Activated naive CD4-positive, alpha-beta T cell treated with anti-CD3 and anti-CD28 coated beads, Interleukin-2, amount 10 ng/mL, durations not matched to agents 7 days and 5 days (primary cell): ENCODE data around the gene P3H2.

Source experiments
- CTCF ChIA-PET: fragments of 350-600 bp; sonication (Branson Sonifier 250); formaldehyde crosslinking; loops from one replicate; lab custom pipeline; 2021; ENCODE audit warnings: antibody characterized with exemption; lab: Charles Lee
- DNase-seq: peaks from one replicate; pipeline ENCODE4 v3.0.0-alpha.2; 2020
- H3K27ac Mint-ChIP-seq: one replicate; pipeline ENCODE4 v1.8.0; 2021; ENCODE audit warnings: mild to moderate bottlenecking, moderate library complexity, mixed read lengths
- H3K27me3 Mint-ChIP-seq: one replicate; pipeline ENCODE4 v1.8.0; 2021; ENCODE audit warnings: mild to moderate bottlenecking, mixed read lengths
- H3K36me3 Mint-ChIP-seq: one replicate; pipeline ENCODE4 v1.8.0; 2021; ENCODE audit warnings: mixed read lengths
- H3K4me1 Mint-ChIP-seq: one replicate; pipeline ENCODE4 v1.8.0; 2021; ENCODE audit warnings: mixed read lengths
- H3K4me3 Mint-ChIP-seq: one replicate; pipeline ENCODE4 v1.8.0; 2021; ENCODE audit warnings: mild to moderate bottlenecking, moderate library complexity, mixed read lengths
- H3K9me3 Mint-ChIP-seq: one replicate; pipeline ENCODE4 v1.8.0; 2021; ENCODE audit warnings: mixed read lengths

The P3H2 gene

DNA sequence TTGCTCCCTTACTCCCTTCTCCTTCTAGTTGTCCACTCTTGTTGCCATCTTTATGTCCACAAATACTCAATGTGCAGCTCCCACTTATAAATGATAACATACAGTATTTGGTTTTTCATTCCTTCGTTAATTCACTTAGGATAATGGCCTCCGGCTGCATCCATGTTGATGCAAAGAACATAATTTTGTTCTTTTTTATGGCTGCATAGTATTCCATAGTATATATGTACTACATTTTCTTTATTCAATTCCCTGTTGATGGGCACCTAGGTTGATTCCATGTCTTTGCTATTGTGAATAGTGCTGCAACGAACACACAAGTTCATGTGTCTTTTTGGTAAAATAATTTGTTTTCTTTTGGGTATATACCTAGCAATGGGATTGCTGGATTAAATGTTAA is 21.3 kb upstream of the P3H2 start:
- H3K4me1 Mint-ChIP-seq, result no peaks in the 10 kb centered on the region
- CTCF ChIA-PET, result no interaction called here
- H3K9me3 Mint-ChIP-seq, result no peaks in the 10 kb centered on the region

DNA sequence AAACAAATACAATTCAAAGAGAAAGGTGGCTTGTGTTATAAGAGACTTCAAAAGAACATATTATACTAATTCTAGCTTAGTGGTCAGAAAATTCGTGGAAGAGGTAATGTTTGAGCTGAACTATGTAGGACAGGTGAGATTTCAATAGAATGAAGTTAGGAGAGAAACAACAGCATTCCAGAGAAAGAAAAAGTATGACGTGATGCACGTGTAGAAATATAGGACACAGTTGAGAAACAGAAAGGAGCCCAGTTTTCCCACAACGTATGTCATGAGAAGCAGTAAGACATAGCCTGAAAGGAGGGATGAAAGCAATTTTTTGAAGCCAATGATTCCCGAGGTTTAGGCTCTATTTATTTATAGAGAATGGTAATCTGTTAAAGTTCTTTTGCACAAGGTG is 18.7 kb upstream of the P3H2 start:
- CTCF ChIA-PET, result no interaction called here
- Mint-ChIP-seq H3K36me3 (no peaks in the 10 kb centered on the region), H3K9me3 (no peaks in the 10 kb centered on the region), H3K27me3 (peaks cover 3% of the 10 kb centered on the region), H3K4me1 (no peaks in the 10 kb centered on the region), H3K27ac (no peak overlapping the region), H3K4me3 (no peak overlapping the region)
- no peak for DNase-seq

More for the DNA sequence above, 21.3 kb upstream of the P3H2 start:
- Mint-ChIP-seq H3K27ac (no peak overlapping the region), H3K36me3 (no peaks in the 10 kb centered on the region), H3K4me3 (no peak overlapping the region), H3K27me3 (peaks cover 3% of the 10 kb centered on the region)
- DNase-seq, result no peak

DNA sequence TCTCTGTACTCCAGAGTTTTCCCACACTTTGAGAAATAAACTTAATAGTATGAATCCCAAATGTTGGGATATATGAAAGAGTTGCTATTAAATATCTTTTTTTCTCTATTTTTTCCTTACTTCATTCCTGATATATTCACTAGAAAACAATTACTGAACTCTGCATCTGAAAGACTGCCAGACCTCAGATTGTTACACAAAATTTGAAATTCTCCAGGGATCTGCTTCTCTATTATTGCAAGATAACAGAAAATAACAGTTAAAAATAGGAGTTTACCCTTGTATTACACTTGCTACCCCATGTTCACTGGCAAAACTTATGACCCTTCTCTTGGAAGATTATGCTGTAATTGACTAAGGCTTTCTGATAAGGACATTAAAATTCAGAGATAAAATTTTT is 11.7 kb upstream of the P3H2 start:
- Mint-ChIP-seq H3K27me3 (no peaks in the 10 kb centered on the region), H3K4me1 (no peaks in the 10 kb centered on the region), H3K36me3 (no peaks in the 10 kb centered on the region), H3K27ac (no peak overlapping the region), H3K9me3 (no peaks in the 10 kb centered on the region), H3K4me3 (no peak overlapping the region)
- DNase-seq, result no peak
- CTCF ChIA-PET, result no interaction called here

DNA sequence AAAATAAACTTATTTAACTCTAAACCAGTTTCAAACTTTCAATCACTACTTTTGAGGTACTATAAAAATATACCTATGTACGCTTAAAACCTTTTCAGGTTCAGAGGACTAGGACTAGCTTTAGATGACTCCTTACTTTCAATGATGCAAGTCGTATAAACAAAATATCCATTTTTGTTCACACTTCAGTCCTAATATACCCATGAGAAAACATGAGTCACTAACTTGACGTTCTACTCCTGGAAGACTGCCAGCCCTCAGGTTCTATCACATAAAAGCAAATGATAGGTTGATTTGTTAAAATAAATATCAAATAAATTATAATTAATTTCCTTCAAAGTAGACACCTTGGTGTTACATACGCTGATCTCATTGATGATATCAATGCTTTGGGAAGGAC is 10.6 kb upstream of the P3H2 start:
- Mint-ChIP-seq H3K27ac (no peak overlapping the region), H3K9me3 (no peaks in the 10 kb centered on the region), H3K36me3 (no peaks in the 10 kb centered on the region), H3K4me3 (no peak overlapping the region), H3K27me3 (no peaks in the 10 kb centered on the region), H3K4me1 (no peaks in the 10 kb centered on the region)
- CTCF ChIA-PET, result no interaction called here
- no peak for DNase-seq

DNA sequence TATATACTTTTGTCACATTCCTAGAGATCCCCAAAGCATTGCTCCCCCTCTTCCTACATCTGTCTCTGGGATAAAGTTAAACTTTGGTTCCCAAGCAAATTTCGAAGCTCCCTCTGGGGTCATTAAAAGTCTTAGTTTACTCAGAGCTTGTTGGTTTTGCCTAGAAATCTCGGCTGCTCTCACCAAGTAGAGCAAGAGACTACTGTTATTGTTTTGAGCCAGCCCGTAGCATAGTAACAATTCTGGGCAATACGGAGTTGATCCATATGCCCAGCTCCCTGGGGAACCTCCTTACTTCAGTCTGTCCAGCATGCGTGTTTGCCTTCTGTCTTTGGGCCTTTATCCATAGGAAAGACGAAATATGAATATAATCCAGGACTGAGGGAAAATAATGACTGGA is 10.0 kb upstream of the P3H2 start:
- no peak for DNase-seq
- no peaks in the 10 kb centered on the region for H3K4me1 Mint-ChIP-seq
- no peak overlapping the region for H3K27ac Mint-ChIP-seq
- CTCF ChIA-PET, result no interaction called here
- H3K27me3 Mint-ChIP-seq, result no peaks in the 10 kb centered on the region
- H3K4me3 Mint-ChIP-seq, result no peak overlapping the region
- H3K9me3 Mint-ChIP-seq, result no peaks in the 10 kb centered on the region
- no peaks in the 10 kb centered on the region for H3K36me3 Mint-ChIP-seq

DNA sequence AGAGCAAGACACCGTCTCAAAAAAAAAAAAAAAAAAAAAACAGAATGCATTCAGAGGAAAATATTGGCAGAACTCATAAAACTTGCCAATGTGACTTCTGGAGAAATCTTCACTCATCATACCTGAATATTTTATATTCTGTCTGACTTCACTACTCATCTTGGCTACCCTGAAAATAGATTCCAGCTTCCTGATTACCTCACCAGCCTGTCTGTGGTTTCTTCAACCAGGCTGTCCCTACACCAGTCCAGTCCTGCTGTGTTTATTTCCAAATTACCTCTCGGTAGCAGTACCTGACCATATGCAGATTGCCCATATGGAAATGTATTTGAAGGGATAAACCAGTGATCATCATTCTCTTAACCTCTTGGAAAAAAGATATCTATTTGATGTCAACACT is 9.3 kb upstream of the P3H2 start:
- DNase-seq, result no peak
- Mint-ChIP-seq H3K27ac (no peak overlapping the region), H3K27me3 (no peaks in the 10 kb centered on the region), H3K9me3 (no peaks in the 10 kb centered on the region), H3K4me3 (no peak overlapping the region), H3K36me3 (no peaks in the 10 kb centered on the region), H3K4me1 (no peaks in the 10 kb centered on the region)
- CTCF ChIA-PET, result no interaction called here

DNA sequence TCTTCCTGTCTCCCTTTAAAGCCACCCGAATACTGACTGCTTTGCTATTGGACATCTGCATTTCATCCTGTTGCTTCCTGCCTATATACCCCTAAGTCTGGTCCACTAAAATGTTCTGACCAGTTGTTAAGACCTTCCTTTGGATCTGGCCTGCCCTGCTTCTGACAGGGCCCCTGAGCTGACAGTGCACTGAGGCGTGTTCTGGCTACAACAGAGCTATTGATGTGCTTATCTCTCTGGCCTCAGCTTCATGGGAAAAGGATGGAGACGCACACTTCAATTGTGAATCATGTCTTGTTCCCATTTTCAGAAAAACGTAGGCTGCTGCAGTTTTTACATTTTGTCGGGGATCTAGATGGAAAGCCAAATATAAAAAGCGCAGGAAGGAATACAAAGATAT is 7.1 kb upstream of the P3H2 start:
- H3K9me3 Mint-ChIP-seq, result no peaks in the 10 kb centered on the region
- no peak for DNase-seq
- H3K27ac Mint-ChIP-seq, result no peak overlapping the region
- H3K4me1 Mint-ChIP-seq, result no peaks in the 10 kb centered on the region
- CTCF ChIA-PET, result no interaction called here
- no peak overlapping the region for H3K4me3 Mint-ChIP-seq
- H3K36me3 Mint-ChIP-seq, result no peaks in the 10 kb centered on the region
- peaks cover 4% of the 10 kb centered on the region for H3K27me3 Mint-ChIP-seq

DNA sequence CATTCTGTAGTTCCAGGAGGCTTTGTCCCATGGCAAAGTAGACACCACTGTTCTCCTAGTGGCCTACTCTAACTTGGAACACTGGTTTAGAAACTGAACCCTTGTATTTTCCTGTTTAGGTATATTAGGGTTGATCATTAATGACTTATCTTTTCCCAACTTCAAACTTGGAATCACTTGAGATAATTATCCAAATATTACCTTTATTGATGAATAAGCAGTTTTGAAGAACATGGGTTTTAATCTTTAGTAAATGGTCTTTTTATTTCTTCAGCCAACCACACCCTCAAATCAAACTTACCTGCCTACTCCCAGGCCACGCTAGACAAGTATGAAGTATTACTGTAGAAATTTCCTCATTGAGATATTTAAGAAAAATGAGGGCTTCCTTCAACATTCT is 6.5 kb upstream of the P3H2 start:
- H3K4me3 Mint-ChIP-seq, result no peak overlapping the region
- no peak for DNase-seq
- H3K27me3 Mint-ChIP-seq, result peaks cover 10% of the 10 kb centered on the region
- H3K9me3 Mint-ChIP-seq, result no peaks in the 10 kb centered on the region
- CTCF ChIA-PET, result no interaction called here
- H3K27ac Mint-ChIP-seq, result no peak overlapping the region
- no peaks in the 10 kb centered on the region for H3K36me3 Mint-ChIP-seq
- H3K4me1 Mint-ChIP-seq, result no peaks in the 10 kb centered on the region

DNA sequence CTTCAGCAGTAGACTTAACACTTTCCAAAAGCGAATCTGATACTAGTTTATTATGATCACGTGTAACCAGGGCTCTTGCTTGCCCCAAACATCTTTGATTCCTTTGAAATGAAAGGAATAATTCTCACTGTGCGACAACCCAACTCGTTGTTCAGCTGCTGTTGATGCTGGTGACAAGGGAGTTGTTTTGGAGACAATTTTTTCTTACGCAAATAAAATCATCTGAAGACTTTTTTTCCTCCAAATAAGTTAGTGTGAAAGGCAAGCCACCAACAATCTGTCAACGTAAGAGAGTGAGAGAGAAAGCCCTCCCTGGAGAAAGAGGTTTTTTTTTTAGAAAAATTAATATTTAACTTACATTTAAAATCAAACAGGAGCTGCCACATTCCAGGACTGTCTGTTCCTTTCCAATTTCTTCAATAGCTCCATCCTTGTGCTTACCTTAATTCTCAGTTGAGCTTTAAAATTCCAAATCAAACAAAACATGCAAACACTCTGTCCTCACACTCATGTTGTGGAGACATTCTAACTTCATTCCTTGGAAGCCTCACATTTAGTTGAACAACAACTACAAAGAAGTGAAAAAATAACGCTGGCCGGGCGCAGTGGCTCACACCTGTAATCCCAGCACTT is 4.9 kb upstream of the P3H2 start:
- CTCF ChIA-PET, result no interaction called here
- Mint-ChIP-seq H3K36me3 (no peaks in the 10 kb centered on the region), H3K27me3 (peaks cover 26% of the 10 kb centered on the region), H3K4me1 (no peaks in the 10 kb centered on the region), H3K9me3 (no peaks in the 10 kb centered on the region), H3K4me3 (no peak overlapping the region), H3K27ac (no peak overlapping the region)
- DNase-seq, result no peak

DNA sequence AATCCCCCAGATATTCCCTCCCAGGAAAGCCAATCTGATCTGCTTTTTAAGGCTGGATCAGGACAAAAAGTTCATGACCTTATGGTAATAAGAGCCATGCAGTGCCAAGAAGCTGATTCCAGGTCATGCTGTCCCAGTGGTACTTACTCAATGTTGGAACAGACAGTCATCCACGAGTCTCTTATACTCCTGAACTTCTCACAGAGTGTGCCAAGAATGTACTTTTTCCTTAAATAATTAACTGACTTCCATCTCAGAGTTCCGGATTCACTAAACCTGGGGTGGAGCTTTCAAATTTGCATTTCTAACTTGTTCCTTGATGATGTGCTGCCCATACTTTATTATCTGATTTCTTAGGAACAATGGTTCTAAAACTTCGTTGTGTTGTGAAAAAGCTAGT is 3.4 kb upstream of the P3H2 start:
- Mint-ChIP-seq H3K4me3 (no peak overlapping the region), H3K27me3 (peaks cover 40% of the 10 kb centered on the region), H3K27ac (no peak overlapping the region), H3K4me1 (peaks cover 6% of the 10 kb centered on the region), H3K9me3 (no peaks in the 10 kb centered on the region), H3K36me3 (no peaks in the 10 kb centered on the region)
- CTCF ChIA-PET, result no interaction called here
- no peak for DNase-seq

DNA sequence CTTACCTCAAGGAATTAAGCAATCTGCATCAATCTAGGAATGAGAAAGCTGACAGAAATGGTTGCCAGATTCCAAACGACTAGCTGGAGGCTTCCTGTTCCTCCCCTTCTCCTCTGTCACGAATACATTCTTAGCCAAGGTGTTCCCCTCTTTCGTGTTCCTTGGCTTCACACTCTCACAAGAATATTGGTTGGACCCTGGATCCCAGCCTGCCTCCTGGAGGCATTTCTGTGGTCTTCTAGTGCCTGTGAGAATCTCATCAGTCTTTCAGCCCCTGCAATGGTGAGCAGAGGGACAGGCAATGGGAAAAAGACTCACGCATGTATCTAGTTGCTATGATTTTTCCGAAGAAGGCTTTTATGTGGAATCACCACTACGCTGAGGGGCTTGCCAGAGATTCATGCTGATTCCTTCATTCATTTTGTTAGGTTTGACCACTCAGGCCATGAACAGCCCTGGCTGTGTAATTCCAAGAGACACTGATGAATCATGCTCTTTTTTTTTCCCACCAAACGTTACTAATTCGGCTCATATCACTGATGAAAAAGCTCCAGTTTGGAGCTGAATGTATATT is 1.6 kb upstream of the P3H2 start:
- peaks cover 57% of the 10 kb centered on the region for H3K27me3 Mint-ChIP-seq
- no peak overlapping the region for H3K27ac Mint-ChIP-seq
- CTCF ChIA-PET, result no interaction called here
- H3K9me3 Mint-ChIP-seq, result no peaks in the 10 kb centered on the region
- H3K36me3 Mint-ChIP-seq, result no peaks in the 10 kb centered on the region
- no peak for DNase-seq
- no peak overlapping the region for H3K4me3 Mint-ChIP-seq
- H3K4me1 Mint-ChIP-seq, result peaks cover 6% of the 10 kb centered on the region

DNA sequence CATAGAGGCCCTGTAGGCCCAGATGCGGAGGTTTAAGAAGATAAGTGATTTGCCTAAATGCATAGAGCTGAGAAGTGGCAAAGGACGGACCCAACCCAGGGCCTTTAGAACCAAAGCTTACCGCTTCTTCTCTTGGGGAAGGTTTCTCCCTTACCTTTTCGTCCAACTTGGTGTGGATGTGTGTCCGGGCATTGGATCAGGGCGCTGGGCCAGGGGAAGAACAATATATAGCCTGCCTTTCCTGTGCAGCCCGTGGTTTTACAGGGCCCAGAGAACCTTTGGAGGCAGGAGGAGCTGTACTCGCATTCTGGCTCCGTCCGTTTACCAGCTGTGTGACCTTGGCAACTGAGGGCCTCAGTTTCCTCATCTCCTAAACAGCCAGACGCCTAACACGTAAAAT is 686 bp upstream of the P3H2 start:
- peaks cover 63% of the 10 kb centered on the region for H3K27me3 Mint-ChIP-seq
- H3K4me3 Mint-ChIP-seq, result no peak overlapping the region
- no peaks in the 10 kb centered on the region for H3K36me3 Mint-ChIP-seq
- CTCF ChIA-PET, result interaction anchor here (0.9 to 1.3 kb wide), 2 partner anchors 32 to 47 kb away, joined by 3 read pairs; no protein-coding TSS in a partner anchor
- H3K4me1 Mint-ChIP-seq, result peaks cover 6% of the 10 kb centered on the region
- H3K27ac Mint-ChIP-seq, result no peak overlapping the region
- no peaks in the 10 kb centered on the region for H3K9me3 Mint-ChIP-seq
- DNase-seq, result no peak

DNA sequence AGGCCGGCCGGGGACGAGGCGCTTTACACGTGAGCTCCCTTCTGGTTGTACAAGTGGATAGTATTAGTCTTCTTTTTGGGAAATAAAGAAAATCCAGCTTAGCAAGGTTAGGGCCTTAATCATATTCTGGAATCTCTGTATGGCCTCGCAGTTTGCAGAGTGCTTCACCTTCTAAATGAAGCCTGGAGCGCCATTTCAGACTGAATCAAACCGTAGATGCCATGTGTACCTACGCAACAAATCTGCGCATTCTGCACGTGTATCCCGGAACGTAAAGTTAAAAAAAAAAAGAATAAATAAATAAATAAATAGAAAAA is 322 bp upstream of the P3H2 start:
- no peak for DNase-seq
- H3K9me3 Mint-ChIP-seq, result no peaks in the 10 kb centered on the region
- CTCF ChIA-PET, result interaction anchor here (0.9 to 1.3 kb wide), 2 partner anchors 33 to 48 kb away, joined by 3 read pairs; no protein-coding TSS in a partner anchor
- H3K4me1 Mint-ChIP-seq, result peaks cover 6% of the 10 kb centered on the region
- H3K27ac Mint-ChIP-seq, result no peak overlapping the region
- peaks cover 65% of the 10 kb centered on the region for H3K27me3 Mint-ChIP-seq
- H3K36me3 Mint-ChIP-seq, result no peaks in the 10 kb centered on the region
- no peak overlapping the region for H3K4me3 Mint-ChIP-seq

DNA sequence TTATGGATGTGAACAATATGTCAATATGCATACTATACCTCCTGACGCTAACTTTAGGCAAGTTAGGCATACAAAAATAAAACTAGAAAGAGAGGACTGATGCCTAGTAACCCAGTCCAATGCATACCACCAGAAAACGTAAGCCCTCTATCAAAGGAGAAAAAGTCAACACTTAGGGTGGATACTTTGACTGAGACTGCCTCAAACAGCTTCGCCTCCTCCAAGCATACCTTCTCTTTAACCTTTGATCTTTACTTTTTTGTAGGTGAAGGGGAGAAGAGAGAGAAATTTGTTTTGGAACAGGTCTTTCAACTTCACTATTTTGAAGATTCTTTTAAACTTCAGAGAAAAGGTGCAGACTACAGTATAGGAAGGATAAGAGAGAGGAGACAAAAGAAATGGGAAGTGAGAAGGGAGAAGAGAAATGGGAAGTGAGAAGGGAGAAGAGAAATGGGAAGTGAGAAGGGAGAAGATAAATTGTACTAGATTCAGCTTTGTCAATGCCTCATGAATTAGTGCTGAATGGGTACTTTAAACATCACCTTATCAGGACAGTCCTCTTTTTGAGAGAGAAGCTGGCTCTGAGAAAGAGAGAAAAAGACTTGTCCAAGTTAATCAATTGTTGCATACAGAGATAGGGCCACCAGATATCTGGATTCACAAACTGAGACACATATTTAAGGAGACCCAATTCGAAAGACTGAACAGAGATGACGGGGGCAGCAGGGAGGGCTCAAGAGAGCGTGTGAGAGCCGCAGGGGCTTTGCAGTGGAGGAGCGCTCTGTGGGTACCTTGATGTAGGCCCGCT is 1.0 kb downstream of the P3H2 start:
- Mint-ChIP-seq H3K9me3 (no peaks in the 10 kb centered on the region), H3K27me3 (peaks cover 65% of the 10 kb centered on the region), H3K4me1 (peaks cover 6% of the 10 kb centered on the region), H3K36me3 (no peaks in the 10 kb centered on the region), H3K4me3 (no peak overlapping the region), H3K27ac (peak overlapping the region; percentile 56)
- CTCF ChIA-PET, result interaction anchor here (1.3 kb wide), 1 partner anchor 34 kb away, joined by 3 read pairs; no protein-coding TSS in a partner anchor
- DNase-seq, result no peak

DNA sequence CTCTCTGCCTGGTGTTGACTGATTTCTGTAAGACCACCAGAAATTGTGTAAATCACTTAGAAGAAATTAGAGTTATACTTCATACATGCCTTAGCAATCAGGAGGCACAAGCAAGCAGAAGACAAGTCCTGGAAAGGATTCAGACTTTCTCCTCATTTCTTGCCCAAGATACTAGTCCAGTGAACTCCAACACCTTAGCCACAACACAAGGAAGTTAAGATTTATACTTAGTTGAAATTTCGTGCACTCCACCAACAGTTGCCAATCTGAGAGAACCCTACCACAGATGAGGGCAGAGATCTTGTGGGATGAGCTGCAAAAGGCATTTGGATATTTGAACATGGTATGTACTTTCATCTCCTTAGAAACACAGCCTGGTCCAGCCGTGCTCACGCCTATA is 2.3 kb downstream of the P3H2 start:
- CTCF ChIA-PET, result no interaction called here
- no peak for DNase-seq
- no peak overlapping the region for H3K27ac Mint-ChIP-seq
- peaks cover 65% of the 10 kb centered on the region for H3K27me3 Mint-ChIP-seq
- H3K36me3 Mint-ChIP-seq, result no peaks in the 10 kb centered on the region
- no peak overlapping the region for H3K4me3 Mint-ChIP-seq
- H3K9me3 Mint-ChIP-seq, result no peaks in the 10 kb centered on the region
- peaks cover 6% of the 10 kb centered on the region for H3K4me1 Mint-ChIP-seq
